ENCODE results near the gene THOC5.
A peak's percentile ranks its signal among the peaks of the same experiment; 100 is the strongest.
"Not testable (repeated sequence)": the region's sequence is repeated elsewhere in the genome, so short reads cannot be mapped to it uniquely, and the experiment has no call there.

The THOC5 gene

DNA sequence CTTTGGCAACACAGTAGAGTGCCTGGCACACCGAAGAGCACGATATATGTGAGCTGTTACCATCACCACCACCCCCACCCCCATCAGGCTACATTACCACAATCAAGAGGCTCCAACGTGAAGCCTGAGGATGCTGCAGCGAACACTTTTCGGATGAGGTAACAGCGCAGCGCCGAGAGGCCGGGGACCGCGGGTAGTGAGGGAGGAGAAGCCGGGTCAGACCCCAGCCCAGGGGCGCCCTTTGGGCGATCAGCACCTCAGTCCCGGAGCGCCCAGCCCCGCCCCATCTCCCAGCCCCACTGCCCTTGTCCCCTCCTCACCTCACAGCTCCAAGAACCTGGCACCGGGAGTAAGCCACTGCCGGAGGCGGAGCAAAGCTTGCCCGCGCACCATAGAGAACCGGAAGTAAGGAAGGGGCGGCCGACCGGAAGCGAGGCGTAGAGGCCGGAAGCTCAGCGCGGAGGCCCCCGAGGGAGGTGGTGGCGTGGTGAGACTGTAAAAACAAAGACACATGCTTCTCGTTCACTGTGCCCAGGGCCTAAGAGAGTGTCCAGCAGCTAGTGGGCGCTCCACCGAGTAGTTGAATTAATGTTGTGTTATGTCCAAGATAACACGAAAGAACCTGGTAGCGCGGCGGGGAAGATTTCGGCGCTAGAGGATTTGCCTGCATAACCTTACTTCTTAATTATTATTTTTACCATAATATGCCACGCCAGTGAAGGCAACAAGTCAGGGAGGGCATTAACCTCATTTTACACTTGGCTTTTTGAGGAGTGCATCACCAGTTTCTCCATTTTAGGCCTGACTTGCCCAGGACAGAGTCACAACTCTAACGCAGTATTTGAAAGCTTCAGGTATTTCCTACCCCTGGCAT lies at the start of gene THOC5:
THOC5 (minus strand) TSS at position 407 of the 874 bp plus-strand sequence. CDS start 4,610 bp downstream, outside the sequence.
- DNase-seq: peak; percentile 87

DNA sequence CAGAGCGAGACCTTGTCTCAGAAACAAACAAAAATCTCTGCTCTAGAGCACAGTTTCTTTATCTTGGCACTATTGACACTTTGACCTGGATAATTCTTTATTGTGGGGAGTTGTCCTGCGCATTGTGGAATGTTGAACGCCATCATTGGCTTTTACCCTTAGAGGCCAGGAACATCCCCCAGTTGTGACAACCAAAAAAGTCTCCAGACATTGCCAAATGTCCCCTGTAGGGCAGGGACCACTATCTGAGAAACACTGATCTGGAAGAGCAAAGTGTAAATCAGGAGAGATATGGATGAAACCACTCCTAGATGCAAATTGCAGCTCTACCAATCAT lies 45.1 kb upstream of the THOC5 start:
- no peak for DNase-seq

DNA sequence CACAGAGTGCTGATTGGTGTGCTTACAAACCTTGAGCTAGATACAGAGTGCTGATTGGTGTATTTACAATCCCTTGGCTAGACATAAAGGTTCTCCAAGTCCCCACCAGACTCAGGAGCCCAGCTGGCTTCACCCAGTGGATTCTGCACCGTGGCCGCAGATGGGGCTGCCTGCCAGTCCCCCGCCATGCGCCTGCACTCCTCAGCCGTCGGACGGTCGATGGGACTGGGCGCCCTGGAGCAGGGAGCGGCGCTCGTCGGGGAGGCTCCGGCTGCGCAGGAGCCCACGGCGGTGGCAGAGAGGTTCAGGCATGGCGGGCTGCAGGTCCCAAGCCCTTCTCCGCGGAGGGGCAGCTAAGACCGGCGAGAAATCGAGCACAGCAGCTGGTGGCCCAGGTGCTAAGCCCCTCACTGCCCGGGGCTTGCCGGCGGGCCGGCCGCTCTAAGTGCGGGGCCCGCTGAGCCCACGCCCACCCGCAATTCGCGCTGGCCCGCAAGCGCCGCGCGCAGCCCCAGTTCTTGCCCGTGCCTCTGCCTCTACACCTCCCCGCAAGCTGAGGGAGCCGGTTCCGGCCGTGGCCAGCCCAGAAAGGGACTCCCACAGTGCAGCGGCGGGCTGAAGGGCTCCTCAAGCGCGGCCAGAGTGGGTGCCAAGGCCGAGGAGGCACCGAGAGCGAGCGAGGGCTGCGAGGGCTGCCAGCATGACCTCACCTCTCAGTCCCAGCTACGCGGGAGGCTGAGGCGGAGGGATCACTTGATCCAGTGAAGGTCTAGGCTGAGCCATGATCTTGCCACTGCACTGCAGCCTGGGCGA lies 44.5 kb upstream of the THOC5 start:
- DNase-seq: not testable (repeated sequence)

DNA sequence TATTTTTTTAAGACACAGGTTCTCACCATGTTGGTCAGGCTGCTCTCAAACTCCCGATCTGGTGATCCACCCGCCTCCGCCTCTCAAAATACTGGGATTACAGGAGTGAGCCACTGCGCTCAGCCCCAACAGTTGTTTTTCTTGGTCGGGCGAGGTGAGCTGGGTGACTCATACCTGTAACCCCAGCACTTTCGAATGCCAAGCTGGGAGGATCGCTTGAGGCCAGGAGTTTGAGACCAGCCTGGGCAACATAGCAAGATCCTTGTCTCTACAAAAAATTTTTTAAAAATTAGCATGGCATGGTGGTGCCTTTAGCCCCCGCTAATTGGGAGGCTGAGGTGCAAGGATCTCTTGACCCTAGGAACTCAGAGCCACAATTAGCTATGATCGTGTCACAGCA lies 42.9 kb upstream of the THOC5 start:
- DNase-seq: no peak

DNA sequence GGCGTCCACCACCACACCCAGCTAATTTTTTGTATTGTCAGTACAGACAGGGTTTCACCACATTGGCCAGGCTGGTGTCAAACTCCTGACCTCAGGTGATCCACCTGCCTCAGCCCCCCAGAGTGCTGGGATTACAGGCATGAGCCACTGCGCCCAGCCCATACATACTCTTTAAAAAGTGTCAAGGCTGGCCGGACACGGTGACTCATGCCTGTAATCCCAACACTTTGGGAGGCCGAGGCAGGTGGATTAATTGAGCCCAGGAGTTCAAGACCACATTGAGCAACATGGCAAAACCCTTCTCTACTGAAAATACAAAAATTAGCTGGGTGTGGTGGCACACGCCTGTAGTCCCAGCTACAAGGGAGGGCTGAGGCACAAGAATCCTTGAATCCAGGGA lies 40.9 kb upstream of the THOC5 start:
- not testable (repeated sequence) for DNase-seq

DNA sequence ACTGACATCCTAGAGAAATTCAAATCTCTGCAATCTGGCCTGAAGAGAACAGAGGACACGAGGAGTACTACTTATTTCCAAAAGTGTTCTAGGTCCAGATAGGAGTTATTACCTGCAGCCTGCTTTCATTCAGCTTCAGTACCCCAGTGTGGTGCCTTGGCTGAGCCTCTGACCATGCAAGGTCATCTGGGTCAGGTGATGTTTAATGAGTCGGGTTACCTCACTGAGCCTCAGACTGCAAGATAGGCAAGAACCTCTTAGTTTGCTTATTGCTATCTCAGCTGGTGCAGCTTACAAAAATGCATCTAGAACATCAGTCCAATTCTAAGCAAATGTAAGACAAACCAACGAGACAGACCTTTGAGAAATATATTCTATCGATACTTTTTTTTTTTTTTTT lies 40.4 kb upstream of the THOC5 start:
- DNase-seq: no peak

DNA sequence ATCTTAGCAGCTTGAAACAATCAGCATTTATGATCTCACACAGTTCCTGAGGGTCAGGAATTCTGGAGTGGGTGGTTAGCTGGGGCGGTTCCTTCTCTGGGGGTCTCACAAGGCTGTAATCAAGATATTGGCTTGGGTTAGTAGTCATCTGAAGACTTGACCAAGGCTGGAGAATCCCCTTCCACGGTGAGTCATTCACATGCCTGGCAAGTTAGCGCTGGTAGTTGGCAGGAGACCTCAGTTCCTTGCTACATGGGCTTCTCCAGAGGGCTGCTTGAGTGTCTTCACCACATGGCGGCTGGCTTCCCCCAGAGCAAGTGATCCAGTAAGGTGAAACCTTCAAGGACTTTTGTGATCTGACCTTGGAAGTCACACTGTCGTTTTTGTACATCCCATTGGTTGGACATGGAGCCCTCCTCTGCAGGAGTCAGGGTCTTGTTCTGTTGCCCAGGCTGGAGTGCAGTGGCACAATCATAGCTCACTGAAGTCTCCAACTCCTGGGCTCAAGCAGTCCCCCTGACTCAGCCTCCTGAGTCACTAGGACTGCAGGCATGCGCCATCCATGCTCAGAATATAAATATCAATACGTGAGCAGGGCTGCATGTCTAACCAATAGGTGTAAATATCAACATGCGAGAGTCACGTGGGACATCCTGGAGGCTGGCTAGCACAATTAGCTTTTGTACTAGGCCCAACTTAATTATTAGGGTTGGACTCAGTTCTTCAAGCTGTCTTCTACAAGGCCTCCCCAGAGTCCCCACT lies 34.6 kb upstream of the THOC5 start:
- no peak for DNase-seq

DNA sequence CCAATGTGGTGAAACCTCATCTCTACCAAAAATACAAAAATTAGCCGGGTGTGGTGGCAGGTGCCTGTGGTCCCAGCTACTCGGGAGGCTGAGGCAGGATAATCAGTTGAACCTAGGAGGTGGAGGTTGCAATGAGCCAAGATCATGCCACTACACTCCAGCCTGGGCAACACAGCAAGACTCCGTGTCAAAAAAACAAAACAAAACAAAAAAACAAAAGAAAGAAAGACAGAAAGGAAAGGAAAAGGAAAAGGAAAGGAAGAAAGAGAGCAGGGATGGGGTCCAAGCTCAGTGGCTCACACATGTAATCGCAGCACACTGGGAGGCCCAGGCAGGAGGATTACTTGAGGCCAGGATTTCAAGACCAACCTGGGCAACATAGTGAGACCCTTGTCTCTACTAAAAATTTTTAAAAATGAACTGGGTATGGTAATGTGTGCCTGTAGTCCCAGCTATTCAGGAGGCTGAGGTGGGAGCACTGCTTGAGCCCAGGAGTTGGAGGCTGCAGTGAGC lies 32.7 kb upstream of the THOC5 start:
- DNase-seq: not testable (repeated sequence)

DNA sequence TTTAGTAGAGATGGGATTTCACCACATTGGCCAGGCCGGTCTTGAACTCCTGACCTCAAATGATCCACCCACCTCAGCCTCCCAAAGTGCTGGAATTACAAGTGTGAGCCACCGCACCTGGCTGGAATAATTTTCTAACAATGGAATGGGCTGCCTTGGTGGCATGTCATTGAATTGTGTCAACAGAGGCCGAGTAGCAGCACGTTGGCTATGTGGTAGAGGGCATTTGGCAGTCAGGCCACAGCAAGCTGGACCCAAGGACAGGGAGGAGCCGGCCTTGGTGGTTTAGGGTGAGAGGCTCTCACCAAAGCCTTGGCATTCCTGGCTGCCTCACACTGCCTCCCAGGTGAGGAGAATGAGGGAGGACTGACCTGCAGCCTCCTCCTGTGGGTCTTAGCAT lies 31.4 kb upstream of the THOC5 start:
- no peak for DNase-seq

DNA sequence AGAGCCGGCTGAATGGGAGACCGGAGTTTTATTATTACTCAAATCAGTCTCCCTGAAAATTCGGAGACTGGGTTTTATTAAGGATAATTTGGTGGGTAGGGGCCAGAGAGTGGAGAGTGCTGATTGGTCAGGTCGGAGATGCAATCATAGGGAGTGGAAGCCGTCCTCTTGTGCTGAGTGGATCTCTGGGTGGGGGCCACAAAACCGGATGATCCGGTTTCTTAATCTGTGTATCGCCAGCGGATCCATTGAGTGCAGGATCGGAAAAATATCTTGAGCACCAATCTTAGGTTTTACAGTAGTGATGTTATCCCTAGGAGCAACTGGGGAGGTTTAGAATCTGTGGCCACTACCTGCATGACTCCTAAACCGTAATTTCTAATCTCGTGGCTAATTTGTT lies 28.2 kb upstream of the THOC5 start:
- DNase-seq: no peak

DNA sequence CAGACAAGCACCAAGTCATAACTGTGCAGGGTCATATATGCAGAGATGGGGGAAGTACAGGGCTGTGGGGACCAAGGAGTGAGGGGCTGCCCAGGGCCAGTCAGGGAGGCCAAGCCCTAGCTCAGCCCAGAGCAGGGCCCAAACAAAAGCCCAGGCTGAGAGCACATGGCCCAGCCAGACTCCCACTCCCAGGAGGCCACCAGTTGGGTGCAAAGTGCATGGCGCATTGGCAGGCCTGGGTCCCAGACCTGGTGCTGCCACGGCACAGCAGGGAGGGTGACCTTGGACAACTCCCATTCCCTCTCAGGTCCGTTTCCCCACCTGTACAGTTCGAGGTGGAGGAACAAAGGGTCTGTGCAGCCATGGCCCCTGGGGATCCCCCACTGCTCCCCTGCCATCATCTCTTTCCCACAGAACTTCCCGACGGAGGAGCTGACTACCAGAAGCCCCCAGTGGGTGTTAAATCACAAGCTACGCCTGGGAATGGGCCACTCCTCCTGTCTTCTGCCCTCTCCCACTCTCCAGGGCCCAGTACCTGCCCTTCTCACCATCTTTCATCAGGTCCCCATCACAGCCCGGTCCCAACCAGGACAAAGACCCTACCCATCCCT lies 26.7 kb upstream of the THOC5 start:
- DNase-seq: no peak

DNA sequence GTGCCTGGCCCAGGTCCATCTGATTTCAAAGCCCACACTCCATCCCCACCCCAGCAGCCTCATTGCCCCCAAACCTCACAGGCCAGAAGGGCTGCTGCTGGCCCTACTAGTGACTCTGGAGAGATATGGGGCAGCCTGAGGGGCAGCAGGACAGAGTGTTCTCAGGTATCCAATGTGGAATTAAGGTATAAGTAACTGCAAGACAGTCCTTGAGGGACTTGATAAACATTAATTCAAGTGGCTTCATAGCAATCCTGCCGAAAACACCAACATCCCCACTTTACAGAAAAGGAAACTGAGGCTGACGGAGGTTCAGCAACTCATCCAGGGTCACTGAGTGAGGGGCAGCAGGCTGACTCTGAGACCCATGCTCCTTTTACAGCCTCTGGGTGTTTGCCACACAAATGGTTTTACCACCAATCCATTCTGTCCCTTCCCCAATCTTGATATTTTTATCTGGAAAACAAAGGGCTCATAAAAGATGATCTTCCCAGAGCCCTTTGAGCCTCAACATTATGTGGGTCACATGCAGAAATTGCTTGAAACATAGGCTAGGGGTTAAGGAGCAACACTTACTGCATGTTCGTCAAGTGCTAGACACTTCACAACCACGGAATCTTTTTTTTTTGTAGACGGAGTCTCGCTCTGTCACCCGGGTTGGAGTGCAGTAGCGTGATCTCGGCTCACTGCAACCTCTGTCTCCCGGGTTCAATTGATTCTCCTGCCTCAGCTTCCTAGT lies 25.1 kb upstream of the THOC5 start:
- DNase-seq: no peak

DNA sequence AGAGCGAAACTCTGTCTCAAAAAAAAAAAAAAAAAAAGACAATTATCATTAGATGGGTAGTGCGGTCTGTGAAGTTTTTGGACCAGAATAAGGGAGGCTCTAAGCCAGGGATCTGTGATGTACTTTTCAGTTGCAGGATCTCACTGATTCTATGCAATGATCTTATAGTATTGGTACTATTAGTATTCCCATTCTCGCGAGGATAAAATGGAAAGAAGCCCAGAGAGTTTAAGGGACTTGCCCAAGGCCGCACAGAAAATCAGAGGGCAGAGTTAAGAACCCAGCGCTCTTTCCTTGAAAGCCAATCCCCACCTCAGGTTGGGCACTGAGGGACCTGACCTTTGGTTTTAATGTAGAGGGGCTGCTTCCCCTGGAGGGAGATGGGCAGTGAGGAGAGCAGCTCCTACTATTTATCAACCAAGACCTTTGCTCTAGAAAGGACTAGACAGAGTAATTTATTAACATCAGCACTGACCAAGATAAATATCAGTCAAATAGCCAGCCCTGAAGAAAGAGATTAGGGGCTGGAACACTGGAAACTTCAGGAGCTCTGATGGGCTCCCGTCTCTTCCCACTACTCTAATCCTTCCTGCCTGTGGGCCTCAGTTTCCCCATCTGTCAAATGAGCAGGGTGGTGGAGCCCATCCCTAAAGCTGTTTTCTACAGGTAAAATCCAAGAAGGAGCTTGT lies 21.3 kb upstream of the THOC5 start:
- no peak for DNase-seq

DNA sequence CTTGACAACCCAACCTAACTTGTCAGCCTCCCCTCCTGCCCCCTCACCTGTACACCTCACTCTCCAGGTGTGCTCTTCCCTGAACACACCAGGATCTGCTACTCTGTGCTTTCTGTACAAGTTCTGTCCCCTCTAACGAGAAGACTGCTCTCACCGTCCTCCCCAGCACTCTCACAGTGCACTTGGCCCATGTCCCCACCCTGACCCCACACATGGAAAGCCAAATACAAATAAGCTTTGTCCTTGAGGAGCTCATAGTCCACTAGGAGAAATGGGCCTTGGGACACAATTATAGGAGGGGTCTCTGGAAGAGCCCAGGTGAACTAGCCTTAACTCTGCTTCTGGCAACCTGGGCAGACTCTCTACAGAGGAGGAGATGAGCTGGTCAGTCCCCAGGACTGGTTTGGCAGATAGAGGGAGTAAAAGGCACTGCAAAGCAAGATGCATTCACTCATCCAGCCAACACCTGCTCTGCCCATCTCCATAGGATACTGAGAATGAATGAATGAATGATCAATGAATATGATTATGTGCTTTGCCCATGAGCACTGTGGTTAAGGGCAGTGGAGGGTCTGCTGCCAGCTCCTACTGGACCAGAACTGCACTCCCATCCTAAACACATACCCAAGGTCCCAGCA lies 17.5 kb upstream of the THOC5 start:
- no peak for DNase-seq

DNA sequence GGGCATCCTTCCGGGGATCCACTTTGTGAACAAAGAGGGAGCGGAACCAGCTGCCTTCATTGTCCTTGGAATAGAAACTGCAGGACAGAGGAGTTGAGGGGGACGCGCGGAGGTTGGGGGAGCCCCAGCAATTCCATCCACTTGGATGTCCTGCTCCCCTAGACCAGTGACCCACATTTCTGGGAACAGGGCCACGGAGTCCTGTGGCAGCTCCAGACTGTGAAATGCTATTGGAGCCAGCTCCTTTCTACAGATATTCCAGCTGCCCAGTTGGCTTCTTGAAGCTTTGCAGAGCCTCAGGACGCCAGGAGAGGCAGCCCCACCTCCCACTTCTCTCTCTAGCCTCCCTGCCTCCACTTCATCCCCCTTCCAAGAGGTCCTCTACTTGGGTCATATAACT lies 16.9 kb upstream of the THOC5 start:
- DNase-seq: no peak

DNA sequence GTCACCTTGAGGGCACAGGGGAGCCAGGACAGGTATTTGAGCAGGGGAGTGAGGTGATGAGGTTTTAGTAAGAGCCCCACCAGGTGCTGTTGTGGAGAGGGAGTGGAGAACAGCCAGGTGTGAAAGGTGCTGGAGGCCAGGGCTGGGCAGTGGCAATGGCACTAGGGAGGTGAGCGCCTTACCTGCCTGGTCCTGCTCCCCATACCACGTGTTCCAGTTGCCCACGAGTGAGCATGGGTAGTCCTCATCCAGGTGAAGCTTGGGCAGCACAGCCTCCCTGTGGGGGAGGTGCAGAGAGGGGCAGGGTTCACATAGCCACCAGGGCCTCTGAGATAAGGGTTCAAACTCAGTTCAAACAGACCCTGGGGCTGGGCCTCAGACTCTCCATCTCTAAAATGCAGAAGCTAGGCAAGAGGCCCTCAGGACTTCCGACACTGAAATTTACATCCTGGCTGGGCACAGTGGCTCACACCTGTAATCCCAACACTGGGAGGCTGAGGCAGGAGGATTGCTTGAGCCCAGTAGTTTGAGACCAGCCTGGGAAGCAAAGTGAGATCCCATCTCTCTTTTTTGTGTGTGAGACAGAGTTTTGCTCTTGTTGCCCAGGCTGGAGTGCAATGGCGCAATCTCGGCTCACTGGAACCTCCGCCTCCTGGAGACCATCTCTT lies 15.6 kb upstream of the THOC5 start:
- no peak for DNase-seq

DNA sequence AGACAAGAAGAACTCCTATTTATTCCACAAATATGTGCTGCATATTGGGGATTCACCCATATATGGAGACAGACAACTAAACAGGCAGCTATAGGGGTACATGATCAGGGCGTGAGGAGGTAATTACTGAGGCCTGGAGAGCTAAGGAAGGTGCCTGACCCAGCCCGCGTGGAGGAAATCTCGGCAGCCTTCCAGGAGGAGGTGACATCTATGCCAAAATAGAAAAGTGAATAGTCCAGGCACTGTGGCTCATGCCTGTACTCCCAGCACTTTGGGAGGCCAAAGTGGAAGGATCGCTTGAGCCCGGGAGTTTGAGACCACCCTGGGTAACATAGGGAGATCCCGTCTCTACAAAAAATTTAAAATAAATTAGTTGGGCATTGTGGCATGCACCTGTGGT lies 13.8 kb upstream of the THOC5 start:
- no peak for DNase-seq

DNA sequence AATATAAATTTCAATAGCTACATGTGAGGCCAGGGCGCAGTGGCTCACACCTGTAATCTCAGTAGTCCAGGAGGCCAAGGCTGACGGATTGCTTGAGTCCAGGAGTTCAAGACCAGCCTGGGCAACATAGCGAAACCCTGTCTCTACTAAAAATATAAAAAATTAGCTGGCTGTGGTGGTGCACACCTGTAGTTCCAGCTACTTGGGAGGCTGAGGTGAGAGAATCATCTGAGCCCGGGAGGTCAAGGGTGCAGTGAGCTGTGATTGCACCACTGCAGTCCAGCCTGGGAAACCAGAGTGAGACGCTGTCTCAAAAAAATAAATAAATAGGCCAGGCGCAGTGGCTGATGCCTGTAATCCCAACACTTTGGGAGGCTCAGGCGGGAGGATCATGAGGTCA lies 13.0 kb upstream of the THOC5 start:
- not testable (repeated sequence) for DNase-seq

DNA sequence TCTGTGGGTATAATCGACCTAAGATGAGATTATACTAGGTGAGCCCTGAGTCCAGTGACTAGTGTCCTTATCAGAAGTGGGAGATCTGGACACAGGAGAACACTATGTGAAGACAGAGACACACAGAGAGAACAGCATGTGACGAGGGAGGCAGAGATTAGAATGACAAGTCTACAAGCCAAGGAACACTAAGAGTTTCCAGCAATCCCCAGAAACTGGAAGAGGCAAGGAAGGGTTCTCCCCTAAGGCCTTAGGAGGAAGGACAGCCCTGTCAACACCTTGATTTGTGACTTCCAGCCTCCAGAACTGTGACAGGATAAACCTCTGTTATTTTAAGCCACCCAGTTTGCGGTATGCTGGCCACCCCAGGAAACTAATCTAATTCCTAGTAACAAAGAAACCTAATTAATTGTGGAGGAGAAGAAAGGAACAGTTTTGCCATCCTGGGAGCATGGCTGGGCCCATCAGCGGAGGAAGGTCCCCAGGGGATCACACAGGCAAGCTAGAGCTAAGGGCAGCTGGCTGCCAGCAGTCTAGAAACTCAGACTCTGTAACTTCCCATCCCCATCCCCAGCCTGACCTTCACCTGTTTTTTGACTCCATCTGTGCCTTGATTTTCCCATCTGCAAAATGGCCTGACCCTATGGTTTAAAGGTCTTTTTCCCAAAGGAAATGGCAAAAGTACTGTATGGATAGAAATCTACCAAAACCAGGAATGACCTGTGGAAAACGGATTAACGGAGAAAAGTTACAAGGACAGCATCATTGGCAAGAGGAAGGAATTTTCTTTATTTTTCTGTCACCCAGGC lies 10.3 kb upstream of the THOC5 start:
- DNase-seq: no peak
